ENCODE measurements around the gene MANBA.
A peak's percentile ranks its signal among the peaks of the same experiment; 100 is the strongest.

Gene MANBA

DNA sequence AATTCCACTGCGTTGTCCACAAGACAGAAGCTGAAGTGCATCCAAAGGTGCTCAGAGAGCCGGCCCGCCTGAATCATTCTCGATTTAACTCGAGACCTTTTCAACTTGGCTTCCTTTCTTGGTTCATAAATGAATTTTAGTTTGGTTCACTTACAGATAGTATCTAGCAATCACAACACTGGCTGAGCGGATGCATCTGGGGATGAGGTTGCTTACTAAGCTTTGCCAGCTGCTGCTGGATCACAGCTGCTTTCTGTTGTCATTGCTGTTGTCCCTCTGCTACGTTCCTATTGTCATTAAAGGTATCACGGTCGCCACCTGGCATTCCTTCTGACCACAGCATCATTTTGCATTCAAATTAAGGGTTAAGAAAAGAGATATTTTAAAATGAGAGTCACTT, 144.1 kb downstream of the MANBA start:
- no peak for DNase-seq

DNA sequence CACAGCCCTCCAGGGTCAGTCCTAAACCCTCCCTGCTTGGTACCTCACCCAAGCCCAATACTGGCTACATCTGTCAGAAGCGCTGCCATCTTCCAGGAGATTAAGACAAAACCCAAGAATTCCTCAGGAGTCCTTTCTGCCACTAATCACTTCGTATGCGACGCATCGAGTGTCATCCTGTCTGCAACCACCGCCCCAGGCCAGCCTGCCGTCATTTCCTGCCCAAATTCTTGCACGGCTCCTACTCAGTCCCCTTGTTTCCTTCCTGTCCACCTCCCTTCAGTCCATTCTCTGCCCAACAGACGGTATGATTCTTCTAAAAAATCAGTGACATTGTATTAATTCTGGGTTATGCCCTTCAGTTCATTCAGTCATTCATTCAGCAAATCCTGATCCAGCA, 146.0 kb downstream of the MANBA start:
- peak; percentile 68 for DNase-seq

DNA sequence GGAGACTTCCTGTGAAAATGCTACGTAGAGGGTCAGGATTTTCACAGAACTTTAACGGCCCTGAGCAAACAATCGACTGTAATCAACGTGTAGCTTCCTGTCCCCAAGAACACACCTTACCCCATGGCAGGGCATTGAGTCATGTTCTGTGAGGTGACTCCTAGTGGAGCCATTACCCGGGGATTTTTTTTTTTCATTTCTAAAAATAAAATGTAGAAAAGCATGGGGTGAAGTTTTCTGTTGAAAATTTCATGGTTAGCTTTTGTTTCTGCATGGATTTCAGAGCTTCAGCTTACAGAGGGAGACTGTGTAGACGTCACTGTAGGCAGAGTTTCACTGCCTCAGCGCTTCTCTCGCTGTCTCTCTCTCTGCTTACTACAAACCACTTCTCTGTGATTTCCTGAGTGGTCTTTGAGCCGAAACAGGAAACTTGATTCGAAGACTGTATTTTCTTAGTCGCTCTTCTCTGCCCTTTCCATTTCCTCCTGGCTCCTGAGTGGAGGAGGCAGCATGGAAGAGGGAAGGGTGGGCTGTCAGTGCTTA, 147.9 kb downstream of the MANBA start:
- peak; percentile 77 for DNase-seq

DNA sequence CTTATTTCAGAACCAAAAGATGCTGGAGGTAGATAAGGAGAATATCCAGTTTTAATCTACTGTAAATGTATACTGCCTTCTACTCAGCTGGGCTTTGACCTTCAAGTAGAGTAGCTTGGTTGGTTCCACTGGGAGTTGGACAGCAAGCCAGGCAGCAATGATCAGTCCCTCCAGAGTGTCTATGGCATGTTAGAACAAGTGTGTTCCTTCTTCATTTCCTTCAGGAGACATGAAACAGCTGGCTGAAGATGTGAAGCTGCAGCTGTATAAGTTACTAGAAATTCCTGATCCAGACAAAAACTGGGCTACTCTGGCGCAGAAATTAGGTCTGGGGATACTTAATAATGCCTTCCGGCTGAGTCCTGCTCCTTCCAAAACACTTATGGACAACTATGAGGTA, 148.6 kb downstream of the MANBA start:
- no peak for DNase-seq

DNA sequence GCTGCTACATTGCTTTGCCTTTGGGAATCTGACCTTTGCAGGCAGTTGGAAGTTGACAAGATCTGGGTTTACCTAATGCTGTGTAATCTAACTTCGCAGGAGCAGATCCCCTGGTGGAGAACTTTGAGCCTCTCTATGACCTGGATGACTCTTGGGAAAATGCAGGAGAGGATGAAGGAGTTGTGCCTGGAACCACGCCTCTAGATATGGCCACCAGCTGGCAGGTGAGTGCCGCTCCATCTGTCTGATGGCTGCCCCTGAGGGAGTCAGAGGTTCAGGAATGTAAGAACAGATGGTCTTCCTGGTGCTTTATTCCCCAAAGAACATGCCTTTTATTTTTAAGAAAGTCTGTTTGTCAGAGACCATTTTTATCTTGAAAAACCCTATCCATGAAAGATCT, 150.3 kb downstream of the MANBA start:
- no peak for DNase-seq

DNA sequence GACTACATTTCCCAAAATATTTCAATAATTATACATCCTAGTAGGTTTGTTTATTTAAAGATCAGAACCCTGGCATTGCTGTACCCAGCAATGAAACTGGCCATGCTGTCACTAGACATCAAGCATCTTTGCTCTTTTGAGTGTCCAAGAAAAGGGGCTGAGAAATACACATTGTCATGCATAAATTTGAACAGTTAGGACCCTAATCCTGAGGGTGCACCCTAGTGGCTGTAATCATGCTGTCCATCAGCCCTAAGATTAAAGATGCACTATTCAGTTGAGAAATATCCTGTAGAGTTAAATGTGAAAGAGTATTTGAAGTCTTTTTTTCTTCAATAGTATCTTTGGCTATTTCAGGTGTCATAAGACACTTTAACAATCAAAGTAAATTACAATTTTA, 150.8 kb downstream of the MANBA start:
- no peak for DNase-seq

DNA sequence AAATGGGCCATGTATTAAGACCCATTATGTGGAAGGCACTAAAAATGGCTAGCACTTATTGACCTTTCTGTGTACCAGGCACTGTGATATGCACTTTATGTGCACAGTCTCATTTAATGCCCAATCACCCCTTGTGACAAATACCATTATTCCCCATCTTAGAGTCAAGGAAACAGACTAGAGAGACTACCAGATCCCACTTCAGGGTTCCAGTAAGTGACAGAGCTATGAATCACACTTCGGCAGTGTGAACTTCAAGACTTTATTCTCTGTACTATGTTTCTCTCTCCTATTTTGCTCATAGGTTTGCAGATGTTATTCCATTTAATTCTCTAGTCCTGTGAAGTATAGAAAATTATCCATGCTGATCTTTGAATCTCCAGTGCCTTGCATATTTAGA, 152.6 kb downstream of the MANBA start:
- DNase-seq = no peak

DNA sequence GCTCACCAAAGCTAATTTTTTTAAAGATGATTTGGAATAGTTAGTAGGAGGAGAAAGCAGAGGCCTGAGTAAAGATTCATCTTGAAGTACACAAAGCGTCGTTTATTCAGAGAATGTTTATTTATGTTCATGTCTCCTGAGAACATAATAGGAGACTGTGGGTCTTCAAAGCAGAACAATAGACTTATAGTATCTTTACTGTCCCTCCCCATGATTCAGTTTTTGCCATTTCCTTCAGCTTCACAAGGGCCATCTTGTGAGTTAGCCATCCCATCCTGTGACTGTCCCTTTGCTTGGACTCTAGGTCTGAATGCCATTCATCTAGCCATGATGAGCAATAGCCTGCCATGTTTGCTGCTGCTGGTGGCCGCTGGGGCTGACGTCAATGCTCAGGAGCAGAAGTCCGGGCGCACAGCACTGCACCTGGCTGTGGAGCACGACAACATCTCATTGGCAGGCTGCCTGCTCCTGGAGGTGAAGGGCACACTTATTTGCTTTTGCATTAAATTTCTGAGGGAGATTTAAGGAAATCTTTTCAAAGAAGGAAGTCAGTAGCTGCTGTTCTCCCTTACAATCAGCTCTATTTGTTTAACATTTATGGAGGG, 153.8 kb downstream of the MANBA start:
- no peak for DNase-seq

DNA sequence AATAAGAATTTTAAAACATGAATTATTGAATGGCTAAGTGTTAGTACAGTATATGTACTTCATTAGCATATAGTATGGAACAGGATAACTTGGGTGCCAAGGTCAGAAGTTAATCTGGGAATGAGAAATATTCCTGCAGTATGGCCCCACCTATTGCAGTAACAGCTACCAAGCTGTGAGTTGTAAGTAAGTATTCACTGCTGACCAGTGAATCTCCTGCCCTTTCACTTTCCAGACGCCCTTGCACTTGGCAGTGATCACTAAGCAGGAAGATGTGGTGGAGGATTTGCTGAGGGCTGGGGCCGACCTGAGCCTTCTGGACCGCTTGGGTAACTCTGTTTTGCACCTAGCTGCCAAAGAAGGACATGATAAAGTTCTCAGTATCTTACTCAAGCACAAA, 154.5 kb downstream of the MANBA start:
- DNase-seq = no peak

DNA sequence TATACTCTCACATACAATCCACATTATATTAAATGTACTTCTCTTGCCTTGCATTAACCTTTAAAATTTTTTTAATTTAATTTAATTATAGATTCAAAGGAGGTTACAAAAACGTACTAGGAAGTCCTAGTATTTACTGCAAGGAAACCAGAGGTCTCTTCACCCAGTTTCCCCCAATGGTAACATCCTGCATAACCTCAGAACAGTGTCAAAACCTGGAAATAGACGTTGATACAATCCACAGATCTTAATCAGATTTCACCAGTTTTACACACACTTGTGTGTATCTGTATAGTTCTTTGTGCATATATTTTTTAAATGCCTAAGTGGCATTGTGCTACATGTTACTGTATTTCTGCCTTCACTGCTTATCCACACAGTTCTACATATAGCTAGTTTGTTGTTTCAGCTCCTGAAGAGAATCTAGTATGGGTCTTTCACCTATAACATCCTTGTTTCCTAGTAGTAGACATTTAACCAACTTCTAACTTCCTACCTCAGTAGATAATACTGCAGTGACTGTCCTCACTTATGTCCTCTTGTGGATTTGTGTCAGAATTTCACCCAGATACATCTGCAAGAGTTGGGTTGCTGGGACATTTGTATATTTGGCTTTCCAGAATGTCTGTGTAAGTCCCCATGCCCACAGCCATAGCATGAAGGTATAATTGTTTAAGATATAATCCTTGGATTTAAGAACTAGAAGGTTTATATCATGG, 156.4 kb downstream of the MANBA start:
- no peak for DNase-seq

DNA sequence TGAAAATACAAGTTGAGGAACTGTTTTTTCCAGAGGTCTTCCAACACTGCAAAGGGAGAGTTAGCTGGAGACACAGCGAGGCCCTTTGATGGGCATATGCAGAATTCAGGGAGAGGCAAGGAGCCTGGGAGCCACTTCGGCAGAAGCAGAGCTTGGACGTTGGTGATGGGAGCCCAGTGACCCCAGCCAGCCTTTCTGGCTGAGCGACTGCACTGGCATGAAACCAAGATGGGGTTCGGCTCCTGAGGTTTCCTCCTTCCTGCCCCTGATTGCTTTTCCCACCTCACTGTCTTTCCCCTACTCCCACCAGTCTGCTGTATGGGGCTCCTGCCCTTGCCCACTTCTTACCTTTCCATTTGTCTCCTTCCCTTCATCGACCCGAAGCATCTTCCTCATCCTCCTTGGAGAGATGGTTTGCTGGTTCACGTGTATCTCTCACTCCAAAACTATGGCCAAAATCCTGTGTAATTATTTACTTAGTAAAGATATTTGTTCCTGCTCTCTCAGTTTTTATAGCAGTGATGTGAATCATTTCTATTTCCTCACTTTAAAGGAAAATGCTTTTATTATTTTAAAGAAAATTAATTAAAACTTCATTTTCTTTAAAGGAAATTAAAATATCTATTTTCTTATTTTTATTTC, 159.1 kb downstream of the MANBA start:
- DNase-seq = no peak

DNA sequence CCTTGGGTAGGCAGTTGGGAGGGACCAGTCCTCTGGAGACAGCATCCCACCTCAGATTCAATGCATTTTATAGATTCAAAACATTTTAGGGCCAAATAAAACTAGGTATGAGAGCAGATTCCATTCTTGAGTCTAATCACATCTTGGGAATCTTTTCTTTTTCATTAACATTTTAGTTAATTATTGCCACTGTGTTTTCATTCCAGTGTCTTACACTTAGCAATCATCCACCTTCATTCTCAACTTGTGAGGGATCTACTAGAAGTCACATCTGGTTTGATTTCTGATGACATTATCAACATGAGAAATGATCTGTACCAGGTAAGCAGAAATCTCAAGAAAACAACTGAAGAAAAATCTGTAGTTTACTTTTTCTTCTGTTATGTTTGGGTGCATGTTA, 160.1 kb downstream of the MANBA start:
- no peak for DNase-seq

DNA sequence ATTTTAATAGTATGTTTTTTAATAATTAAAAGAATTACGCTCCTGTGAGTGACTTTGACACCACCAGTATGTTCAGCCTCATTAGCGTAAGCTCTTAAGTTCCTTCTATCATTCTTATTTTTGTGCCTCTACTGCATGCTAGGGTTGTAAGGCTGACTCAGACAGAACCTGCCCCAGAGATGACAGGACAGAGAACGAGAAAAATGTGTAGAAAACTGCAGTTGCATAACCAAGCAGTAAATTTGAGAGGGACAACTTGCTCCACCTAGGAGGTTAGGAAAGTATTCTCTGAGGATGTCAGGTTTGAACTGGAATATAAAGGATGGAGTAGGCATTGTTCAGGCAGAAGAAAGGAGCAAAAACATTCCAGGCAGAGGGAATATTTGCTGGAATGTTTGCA, 160.9 kb downstream of the MANBA start:
- DNase-seq = no peak

DNA sequence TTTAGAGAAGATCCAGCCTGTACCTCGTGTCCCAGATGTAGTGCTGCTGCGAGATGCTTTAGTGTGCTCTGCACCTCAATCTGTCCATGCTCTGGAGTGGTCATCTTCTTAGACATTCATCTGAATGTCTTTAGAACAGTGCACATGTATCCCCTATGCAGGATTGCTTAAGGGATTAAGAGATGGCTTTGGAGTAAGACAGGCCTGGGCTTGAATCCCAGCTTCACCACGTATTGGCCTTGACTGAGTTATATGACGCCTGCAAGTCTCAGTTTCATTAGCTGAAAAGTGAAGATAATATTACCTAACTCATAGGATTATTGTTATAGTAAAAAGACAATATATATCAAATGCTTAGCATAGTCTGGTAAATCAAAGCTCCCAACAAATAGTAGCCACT, 161.3 kb downstream of the MANBA start:
- no peak for DNase-seq

DNA sequence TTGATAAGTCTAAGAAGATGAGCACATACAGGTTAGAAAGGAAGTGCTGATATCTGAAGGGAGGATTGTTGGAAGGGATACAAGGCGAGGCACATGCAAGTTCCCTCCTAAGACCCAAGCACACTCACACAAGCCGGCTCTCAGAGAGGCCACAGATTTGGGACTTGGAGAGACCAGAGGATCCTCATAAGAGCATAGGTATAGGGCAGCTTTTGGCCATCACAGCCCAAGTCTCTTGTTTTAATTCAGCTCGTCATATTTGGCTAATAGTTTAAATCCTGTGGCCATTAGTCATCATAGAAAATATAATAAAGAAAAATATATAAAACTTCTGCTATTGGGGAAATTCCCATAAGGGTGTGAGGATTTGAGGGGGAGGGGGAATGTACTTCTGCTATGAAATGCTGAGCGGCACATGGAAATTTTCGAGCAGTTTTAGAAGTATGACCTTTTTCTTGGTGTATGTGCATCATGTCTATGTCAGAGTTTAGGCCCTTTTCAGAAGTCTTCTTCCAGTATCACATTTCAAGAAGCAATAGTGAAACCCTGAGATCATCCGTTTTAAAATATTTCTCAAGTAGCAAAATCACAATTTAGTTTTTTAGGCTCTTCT, 161.9 kb downstream of the MANBA start:
- peak; percentile 41 for DNase-seq

DNA sequence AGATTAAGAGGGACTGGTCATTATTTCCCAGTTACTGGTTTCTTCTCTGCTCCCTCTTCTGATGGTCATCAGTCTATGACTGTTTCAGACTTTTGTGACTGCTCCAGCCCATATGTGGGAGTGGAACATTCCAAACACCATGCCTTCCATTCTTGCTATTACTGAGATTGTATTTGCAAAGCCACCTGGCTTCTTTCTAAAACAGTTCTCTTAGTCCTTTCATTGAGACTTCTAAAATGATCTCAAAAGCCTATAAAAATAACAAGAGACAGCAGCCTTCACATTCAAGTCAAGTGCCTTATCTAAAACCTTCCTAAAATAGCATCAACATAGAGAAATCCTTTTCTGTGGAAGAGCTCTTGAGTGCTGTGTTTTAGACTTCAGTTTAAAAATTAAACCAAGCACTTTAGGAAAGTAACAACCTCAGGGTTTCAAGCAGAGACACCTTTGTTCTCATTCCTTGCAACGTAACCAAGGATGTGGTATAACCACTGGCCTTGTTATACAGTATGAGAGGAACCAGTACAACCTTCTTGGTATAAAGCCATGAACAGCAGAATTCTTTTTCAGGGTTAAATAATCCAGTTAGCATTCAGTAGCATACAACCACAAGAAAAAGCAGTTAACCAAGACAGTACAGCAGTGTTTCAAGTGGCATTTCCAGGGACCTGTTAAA, 162.5 kb downstream of the MANBA start:
- DNase-seq = peak; percentile 71

DNA sequence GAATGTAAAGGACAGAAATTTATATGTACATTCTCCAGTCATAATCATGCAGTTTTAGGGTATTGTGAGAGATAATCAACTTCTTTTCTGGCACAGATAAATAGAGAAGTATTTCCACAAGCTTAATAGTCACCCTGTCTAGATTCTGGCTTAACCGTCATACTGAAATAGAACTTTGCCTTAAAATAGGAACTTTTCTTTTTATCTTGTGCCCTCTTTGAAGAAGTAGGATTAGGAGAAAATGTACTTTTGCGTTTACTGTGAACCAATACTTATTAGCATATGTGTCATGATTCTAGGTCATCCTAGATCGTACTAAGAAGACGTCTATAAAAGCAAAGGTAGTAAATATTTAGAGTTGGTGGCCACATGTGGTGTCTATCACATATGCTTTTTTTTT, 164.2 kb downstream of the MANBA start:
- no peak for DNase-seq

DNA sequence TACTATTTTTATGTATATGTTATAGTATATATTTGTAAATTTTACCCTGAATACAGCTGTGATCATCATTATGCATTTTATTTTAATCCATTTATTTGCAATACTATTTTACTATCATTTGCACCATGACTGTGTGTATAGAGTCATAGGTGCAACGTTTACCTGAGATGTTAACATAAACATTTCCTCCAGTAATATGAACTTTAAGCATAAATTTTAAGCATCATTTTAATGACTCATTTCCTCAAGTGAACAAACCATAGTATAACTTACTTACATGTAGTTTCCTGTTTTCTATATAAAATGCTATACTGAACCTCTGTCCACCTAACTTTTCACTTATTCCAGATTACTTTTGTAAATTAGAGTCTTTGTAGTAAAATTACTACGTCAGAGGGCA, 166.8 kb downstream of the MANBA start:
- DNase-seq = no peak

DNA sequence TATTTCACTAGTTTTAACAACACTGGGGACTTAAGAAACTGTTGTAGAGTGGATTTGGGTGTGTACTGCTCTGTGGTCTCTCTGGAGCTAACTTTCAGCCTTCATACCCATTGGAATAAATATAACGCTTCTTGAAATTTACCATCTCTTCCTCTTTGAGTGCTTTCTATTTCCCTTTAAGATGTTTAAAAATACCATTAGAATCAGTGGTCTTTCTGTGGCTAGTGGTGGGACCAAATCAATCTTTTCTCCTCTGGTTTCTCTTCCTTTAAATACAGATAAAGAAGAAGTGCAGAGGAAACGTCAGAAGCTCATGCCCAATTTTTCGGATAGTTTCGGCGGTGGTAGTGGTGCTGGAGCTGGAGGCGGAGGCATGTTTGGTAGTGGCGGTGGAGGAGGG, 167.6 kb downstream of the MANBA start:
- DNase-seq = no peak

DNA sequence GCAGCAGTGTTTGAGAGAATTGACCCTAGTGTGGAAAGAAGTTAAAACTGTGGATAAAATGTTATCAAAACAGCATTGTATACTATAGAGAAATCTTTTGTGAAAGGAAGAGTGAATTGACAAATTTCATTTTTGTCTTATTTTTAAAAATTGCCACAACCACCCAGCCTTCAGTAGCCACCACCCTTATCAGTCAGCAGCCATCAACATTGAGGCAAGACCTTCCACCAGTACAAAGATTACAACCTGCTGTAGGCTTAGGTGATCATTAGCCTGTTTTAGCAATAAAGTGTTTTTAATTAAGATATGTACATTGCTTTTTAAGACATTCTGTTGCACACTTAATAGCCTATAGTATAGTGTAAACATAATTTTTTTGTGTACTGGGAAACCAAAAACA, 168.5 kb downstream of the MANBA start:
- no peak for DNase-seq

DNA sequence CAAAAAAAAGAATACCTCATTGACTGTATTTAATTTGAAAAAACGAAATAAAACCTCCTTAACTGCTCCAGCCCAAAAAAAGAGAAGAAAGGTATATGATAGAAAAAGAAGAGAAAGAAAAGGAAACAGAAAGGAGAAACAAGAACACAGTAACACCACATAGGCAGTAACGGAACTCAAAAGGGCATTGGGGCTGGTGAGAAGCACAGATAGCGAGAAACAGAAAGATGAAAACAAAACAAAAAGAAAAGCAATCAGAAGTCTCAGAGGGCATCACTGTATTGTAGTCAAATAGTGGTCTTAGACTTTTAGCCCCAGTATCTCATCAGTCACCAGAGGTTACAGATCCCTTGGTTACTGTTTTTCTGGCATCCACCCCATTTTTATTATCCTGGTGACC, 171.0 kb downstream of the MANBA start:
- DNase-seq = no peak

DNA sequence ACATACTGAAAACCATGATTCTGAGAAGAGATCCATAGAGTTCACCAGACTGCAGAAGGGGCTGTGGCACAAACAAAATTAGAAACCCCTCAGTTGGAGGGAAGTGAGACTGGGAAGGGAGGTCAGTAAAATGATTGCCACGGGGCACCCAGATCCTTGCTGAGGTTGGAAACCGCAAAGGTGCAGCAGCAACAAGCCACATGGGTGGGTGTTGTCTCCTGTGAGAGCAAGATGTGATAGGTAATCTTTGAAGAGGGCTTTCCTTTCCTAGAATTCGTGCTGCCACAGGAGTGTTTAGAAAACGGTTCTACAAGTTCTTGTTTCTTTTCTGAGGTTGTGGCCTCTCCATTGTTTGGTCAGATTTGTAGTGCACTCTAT, 174.1 kb downstream of the MANBA start:
- peak; percentile 57 for DNase-seq

DNA sequence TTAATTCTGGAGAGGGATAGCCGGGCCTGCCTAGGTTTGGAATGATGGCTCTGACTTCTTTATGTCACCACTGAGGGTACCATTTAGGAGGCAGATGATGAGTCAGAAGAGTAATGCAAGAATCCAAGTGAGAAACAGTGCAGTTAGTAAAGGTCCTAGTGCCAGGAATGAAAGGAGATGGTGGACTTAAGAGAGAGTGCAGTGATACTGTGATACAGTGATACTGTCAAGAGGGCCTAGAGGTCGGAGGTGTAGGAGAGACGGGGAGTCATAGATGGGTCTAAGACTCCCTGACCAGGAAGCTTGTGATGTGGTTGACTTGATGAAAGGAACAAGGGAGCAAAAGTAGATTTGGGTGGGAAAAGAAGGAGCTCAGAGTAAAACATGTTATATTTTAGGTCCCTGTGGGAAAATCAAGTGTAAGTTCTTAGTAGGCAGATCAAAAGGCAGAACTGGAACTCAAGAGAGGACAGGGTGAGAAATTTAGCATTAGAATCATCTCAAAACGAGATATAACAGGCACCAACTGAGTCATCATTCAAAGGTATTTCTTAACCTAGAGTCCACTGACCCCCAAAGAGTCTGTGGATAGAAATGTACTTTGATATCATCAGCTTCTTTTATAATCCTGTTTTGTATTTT, 174.6 kb downstream of the MANBA start:
- no peak for DNase-seq
